NCI-H128 (cell line): ENCODE measurements around the gene SETD6.

Experiments
- DNase-seq: peaks from one replicate; lab custom pipeline; 2025; ENCODE audit not compliant: unreplicated experiment; lab: John Stamatoyannopoulos, UW

Gene SETD6

DNA sequence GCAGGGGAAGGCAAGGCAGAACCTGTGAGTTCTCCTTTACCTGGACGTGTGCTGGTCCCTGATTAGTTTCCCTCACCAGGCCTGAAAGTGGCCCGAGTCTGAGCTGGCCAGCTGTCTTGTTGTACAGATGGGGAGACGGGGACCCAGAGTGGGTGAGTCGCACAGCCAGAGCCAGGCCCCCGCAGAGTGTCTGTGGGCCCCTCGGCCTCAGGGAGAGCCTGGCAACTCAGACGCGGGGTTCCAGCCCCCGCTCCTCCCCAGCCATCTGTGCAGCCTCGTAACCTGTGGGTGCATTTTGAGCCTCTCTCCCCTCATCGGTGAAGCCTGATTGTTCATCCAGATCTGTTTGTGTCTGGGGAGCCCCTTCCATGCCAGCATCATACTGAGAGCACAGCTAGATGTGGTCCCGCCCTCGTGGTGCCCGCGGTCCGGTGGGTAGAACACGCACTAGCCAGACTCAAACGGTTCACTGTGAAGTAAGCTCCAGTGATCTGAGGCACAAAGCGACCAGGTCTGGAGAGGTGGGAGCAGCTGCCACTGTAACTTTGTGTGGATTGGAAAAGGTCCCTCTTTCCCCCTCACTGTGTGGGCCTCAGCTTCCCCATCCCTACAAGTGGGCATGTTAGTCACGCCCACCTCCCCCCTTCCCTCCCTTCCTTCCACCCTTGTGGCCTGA is 21.4 kb upstream of the SETD6 start:
- no peak for DNase-seq

DNA sequence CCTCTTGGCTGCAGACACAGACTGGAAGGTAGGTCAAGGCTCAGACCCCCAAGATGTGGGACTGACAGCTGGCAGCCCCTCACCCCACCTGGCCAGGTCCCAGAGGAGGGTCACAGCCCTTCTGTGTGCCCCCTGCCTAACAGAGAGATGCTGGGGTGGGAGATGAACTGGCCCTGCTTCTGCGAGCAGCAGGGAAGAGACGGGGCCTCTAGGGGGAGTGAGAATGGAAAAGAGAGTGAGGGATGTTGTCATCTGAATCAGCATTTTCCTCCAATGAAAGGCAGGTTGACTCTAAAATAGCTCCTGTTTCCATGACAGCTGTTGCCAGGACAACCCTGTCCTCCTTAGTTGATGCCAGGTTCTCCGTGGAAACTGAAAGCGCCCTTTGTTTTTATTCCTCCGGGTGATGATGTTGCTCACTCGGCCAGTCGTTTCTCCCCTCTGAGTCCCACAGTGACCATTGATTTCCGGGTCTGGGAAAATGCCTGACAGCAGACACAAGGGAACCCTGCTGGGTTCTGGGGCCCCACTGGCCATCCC is 20.3 kb upstream of the SETD6 start:
- peak; percentile 82 for DNase-seq

DNA sequence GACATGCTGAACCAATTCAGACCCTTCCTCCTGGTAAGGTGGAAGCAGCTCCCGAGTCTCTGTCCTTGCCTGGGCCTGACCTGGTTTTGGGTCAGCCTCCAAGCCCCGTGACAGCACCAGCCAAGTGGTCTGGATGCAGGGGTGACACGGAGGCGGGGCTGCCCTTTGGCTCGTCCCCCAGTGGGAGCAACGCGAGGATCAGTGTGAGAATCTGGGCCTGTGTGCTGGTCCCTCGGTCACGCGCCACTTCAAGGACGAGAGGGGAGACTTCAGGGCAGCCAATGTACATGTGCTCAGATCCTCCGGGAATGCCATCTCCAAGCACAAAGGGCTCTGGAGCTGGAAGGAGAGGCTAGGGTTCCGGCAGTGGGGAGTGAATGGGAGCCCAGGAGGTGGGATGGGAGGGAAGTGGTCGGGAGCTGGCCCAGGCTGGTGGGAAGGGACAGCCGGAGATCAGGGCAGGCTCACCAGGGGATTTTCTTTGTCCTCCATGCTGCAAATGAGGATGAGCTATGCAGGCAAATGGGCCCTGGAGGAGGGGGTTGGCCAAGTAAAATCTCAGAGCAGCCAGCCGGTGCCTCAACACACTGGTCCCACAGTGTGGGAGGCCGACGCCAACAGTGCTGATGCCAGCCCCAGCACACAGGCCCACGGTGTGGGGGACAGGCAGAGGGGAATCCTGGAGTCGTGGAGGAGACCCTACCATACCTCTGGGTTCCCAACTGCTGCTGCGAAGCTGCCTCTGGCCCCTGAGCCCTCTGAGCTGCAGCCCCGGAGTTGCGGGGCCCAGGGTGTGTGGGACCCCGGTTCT is 19.6 kb upstream of the SETD6 start:
- DNase-seq, result no peak

DNA sequence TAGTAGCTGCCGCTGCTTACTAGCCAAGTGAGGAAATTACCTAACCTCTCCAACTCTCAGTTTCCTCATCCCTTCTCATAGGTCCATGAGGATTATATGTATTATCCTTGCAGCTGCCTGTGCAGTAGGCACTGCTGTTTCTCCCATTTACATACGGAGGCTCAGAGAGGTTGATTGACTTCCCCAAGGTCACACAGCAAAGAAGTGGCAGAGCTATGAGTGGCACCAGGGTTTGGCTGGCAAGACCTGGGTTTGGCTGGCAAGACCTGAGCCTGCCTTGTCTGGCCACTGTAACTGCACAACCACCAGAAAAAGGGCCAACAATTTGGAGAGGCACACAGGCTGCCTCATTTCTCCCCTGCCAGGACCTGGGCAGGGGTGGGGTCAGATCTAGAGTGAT is 17.8 kb upstream of the SETD6 start:
- DNase-seq, result no peak

DNA sequence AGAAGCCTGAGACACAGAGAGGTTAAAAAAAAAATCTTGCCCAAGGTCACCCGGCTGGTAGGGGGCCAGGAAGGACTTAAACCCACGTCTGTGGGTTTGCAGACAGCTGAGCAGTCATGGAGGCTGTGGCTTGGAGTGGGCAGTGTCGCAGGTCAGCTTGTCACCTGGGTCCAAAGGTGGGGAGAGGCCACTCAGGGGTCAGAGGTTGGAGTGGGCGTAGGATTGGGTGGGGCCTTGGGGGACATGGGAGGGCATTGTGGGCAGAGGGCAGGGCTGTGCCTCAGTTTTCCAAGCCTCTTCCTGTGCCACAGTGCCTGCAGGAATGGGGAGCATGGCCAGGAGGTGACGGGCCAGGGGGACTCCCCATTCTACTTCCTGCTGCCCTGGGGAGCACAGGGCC is 17.4 kb upstream of the SETD6 start:
- no peak for DNase-seq

DNA sequence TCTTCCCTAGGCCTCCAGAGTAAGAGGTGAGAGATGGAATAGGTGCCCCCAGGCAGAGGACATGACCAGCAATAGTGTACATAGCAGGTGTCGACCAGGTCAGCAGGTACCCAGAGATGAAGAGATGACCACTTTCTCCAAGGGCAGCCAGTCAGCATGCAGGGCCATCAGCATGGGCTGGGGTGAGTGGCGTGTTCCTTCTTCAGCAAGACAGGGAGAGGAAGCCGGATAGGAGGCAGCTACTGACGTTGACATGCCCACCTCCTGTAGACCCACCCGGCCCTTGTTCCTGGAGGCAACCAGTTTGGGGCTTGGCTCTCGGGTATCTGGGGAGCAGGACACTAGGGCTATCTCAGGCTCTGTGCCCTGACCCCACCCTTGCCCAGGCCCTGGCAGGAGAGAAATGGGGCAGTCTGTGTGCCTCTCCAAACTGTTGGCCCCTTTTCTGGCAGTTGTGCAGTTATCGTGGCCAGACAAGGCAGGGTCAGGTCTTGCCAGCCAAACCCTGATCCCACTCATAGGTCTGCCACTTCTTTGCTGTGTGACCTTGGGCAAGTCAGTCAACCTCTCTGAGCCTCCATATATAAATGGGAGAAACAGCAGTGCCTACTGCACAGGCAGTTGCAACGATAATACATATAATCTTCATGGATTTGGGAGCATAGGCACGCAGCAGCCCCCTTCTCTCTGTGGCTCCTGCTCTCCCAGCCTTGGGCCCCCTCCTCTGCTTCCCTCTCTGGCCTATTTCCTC is 16.8 kb upstream of the SETD6 start:
- DNase-seq, result no peak

DNA sequence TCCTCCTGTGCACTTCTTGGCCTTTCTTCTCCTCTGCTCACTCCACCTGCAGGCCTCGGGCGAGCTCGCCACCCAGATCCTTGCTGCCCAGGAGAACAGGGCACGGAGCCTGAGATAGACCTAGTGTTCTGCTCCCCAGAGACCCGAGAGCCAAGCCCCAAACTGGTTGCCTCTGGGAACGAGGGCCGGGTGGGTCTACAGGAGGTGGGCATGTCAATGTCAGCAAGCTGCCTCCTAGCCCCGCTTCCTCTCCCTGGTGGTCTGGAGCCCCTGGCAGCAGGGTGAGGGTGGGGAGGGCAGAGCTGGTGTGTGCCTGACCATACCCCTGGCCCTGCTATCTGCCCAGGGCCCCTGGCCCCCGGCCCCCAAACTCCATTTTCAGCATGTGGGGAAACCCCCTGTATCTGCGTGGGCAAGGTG is 16.2 kb upstream of the SETD6 start:
- DNase-seq, result no peak

DNA sequence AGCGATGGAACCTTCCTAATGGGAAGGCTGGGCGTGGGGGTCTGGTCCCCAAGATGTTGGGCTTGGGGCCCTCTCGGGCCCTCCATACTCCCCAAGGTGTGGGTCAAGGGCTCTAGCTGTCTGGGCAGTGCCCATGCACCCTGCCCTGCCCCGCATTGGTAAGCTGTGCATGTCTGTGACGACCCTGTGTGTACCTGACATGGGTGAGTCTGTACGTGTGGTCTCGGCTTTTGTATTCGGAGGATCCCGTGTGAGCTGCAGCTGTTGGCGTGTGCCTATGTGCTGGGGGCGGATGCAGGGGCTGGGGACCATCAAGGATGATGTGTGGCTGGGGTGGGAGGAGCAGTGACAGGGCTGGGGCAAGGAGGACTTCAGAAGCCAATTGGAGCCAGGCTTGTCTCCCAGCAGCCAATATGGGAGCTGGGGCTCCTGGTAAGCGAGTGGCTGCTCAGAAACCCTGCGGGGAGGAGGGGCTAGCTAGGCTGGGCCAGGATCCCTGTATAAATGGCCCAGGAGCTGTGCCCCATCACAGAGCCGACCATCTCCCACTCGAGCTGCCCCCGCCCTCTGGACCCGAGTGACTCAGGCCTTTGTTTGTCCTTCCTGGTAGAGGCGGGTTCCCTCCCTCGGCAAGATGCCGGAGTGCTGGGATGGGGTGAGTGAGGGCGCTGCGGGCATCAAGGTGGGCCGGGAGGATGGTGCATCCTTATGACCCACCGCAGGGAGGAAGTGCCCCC is 15.5 kb upstream of the SETD6 start, which contains the start of gene NDRG4:
NDRG4 (plus strand) TSS at position 529 of the 737 bp plus-strand sequence; CDS start at position 635, 106 bp downstream.
- peak; percentile 71 for DNase-seq

DNA sequence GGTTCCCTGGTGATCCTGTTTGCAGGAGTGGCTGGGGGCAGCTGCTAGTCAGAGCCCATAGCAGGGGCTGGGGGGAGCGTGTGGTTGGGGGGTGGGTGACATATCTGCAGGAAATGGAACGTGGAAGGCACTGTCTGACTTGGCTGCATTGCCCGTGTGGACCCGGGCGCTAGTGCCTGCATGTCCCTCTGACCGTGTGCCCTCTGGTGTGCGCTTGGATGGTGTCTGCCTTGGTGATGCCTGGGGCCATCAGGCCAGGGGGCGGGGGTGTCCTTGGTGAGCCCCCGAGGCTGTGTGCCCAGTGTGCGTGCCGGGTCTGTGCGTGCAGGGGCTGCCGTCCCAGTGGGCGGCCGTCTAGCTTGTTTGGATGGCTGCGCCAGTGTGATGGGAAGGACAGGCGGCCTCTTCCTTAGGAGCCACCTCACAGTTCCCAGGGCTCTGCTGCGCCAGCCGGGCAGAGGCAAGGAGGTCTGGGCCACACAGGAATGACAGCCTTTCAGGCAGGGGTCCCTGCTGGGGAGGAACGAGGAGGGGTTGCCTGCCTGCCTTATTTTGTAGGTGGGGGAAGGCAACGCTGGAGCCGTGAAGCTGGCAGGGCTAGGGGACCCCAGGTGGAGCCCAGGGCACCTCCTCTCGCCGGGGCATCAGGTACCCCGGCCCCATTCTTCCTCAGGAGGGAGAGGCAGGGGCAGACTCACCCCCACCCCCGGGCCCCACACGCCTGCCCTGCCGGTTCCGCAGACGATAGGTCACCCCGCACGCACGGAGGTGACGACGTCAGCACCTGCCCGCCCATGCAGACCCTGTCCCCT is 14.7 kb upstream of the SETD6 start:
- DNase-seq, result no peak

DNA sequence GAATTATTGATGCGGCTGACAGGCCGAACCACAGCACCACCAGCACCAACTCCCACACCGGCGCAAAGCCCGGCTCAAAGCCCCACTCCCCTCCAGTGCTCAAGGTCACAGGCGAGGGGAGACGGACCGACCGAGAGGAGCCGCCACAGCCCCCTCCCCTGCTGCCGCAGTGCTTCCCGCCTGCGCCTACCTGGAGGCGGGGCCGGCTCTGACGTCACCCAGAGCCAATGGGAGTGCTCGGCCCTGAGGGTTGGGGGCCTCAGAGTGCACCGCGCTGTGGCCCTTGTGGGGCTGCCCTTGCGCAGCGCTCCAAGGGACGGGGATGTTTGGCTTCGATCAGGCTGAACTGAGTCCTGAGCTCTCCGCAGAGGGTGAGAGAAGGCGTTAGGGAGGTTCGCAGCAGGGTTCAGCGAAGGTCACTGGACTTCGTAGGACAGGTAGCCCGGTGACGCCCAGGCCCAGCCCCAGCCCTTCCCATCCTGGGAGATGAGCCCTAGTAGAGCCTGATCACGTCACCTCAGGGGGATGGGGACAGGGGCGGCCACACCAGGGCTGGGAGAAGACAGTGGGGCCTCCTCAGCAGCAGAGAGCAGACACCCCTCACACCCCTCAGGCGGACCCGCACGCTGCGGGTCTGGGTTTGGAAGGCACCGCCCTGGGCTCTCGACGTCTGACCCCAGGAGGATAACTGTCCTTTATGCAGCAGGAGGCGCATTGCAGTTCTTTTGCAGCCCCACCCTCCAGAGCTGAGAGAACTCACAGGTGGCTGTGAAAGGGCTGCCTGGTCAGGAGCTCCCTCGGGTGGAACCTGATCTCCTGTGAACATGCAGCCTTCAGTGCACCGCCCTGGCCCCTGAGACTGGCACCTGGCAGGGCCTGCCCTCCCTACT is 13.8 kb upstream of the SETD6 start:
- peak; percentile 32 for DNase-seq

DNA sequence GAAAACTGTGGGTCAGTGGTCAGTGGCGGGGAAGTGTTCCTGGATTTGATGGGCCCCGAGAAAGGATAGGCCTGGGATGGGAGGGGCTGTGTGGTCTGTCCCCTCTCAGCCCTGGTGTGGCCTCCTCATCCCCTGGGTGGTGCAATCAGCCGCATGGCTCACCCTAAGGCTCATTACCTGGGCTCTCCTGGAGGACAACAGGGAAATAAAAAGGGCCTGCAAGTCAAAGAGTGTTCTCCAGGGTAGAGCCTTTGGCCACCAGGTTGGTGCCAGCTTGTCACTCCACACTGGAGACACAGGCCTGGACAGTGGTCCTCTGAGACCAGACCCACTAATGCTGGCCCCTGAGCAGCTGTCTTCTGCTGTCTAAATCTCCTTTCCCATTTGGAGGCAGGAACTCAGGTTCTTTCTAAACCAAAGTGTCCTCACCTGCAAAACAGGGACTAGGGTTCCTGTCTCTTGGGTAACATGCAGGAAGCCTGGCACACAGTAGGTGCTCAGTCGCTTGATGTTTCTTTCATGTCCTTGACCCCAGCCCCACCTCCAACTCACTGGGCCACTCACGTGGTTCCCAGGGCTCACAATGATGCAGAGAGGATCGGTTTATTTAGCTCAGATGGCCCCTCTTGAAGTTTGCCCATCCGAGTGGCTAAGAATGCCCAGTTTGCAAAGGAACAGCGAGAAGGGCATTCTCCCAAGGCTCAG is 12.9 kb upstream of the SETD6 start:
- no peak for DNase-seq

DNA sequence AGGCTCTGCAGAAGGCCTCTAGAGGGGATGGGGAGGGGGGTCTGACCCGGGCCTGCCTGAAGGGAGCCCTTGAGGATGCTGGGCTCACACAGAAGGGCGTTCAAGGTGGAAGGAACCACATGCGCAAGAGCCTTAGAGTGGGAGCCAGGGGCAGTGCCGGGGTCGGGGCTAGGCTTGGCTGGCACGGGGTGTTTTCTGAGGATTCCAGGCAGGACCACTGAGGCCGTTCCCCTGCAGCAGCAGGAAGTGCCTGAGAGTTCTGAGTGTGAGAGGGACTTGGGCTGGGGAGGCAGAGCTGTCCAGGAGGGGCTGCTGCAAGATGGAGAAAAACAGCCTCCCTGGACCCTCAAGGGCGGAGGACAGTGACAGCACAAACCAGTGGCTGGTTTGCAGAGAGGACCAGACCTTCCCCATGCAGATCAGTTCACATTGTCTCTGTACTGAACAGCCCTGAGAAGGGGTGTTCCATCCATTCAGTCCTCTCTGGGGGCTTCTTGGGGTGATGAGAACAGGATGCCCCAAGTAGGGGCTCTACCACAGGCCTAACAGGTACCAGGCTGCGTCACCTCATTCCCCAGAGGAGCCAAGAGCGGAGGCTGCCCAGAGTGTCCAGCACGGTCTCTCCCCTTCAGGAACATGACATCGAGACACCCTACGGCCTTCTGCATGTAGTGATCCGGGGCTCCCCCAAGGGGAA is 12.0 kb upstream of the SETD6 start:
- DNase-seq, result no peak

DNA sequence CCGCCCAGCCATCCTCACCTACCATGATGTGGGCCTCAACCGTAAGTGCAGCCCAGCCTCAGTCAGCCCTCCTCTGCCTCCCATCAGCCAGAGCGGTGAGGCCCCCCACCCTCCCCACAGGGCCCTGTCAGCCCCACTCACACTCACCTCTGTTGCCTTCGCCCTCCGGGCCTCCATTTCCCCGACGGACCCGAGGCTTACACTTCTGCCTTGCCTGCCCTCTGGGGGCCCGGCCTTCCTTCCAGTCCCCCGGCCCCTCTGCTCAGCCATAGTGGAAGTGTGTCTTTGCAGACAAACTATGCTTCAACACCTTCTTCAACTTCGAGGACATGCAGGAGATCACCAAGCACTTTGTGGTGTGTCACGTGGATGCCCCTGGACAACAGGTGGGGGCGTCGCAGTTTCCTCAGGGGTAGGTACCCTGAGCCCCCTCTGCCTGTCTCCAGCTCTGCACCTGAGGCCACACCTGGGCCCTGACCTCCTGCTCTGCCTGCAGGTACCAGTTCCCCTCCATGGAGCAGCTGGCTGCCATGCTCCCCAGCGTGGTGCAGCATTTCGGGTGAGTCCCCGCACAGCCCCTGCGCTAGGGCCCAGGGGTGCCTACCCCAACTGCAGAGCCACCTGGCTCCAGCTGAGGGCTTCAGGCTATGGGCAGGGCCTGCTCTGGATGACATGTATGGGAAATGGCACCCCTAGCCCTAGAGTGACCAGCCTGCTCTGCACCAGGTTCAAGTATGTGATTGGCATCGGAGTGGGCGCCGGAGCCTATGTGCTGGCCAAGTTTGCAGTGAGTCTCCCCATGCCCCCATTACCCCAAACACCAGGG is 11.2 kb upstream of the SETD6 start:
- no peak for DNase-seq

DNA sequence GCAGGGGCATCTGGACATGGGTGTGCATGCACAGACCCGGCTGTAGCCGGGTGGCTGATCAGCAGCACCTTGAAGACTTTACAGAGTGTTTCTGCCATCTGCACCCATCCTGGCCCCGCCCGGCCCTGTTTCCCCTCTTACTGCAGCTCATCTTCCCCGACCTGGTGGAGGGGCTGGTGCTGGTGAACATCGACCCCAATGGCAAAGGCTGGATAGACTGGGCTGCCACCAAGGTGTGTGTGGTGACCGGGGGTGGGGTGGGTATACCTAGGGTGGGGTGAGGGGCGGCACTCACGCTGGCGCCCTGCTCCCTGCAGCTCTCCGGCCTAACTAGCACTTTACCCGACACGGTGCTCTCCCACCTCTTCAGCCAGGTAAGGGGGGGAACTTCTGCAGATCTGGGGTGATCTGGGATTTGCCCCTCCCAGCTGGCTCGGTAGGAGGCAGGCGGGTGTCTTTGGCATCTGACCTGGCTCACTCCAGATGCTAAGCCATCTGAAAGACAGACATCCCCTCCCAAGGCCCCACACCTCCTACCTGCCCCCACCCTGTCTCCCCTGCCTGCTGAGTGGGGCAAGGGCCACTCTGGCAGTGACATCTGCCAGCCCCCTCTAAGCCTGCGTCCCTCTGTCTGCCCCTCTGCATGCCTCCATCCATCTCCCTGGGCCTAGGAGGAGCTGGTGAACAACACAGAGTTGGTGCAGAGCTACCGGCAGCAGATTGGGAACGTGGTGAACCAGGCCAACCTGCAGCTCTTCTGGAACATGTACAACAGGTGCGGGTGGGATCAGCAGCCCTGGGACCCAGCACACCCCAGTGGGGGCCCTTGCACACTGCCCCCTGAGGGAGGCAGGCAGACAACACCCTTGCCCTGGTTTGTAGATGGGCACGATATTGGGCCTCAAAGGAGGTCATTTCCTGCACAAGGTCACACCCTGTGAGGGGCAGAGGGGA is 8.8 kb upstream of the SETD6 start:
- DNase-seq, result no peak

DNA sequence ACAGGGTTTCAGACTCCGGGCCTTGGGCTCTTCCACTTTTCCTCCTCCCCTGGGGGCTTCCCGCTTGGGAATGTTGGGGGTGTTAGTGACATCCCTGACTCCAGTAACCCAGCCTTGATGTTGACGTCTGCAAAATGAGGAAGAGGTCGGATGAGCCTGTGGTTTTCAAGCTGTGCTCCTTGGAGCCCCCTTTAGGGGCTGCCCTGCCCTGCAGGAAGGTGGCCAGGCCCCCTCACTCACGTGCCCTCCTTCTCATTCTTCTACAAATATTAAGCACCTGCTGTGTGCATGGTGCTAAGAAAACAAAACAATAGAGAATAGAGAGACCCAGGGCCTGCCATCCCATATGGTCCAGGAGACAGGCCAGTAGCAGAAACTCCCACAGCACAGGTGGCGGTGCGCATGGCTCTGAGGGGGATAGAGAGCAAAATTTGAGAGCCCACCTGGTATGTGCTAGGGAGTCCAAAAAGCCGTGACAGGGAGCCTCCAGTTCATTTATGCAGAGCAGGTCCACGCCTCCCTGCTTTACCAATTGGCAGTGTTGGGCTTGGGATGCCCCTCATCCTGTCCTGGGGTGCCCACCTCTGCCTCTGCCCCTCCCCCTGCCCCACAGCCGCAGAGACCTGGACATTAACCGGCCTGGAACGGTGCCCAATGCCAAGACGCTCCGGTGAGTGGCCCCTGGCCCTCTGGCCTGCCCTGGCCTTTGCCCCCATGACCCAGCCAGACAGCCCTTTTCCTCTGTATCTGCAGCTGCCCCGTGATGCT is 7.9 kb upstream of the SETD6 start:
- no peak for DNase-seq
